ENCODE data around the gene CARM1. TPM values are rescaled to one million over a fixed set of nuclear protein-coding genes. Genes with fewer than 3 reads are reported as not detected.

The CARM1 gene
- total and polyA plus RNA-seq, 2 donors (not counting 3 experiments of a cell fraction or from before 2014, with no cell fraction given) = 65.6 to 70.8 TPM

- dilution Hi-C loops (cut with MboI; ENCODE audit: extremely low pct_ligation_motif_present, low sequenced_read_pairs) (no loop called here), intact Hi-C loops (cut with micrococcal nuclease) (no loop called here)
- H3K4me3 ChIP-seq (replicated peaks in 1 of 3; ENCODE audit: insufficient read depth in 1 of 3, low read depth in 1 of 3, low read length in 3 of 3) = no peak overlapping the region
- no peak overlapping the region for H3K4me2 ChIP-seq (ENCODE audit: insufficient read depth, low read length)
- no peak overlapping the region for H2AFZ ChIP-seq (ENCODE audit: low read depth, low read length)
- no TSS peak for BruUV-seq (replicated peaks)
- no peak for FAIRE-seq
- H3K79me2 ChIP-seq (ENCODE audit: control insufficient read depth, insufficient read depth, low read length) = no peaks in the 10 kb centered on the region
- no peaks in the 10 kb centered on the region for H4K20me1 ChIP-seq (replicated peaks; ENCODE audit: control insufficient read depth, extremely low read depth, insufficient read depth, low read length)
- ChIA-PET POLR2A (no interaction called here), CTCF (interaction anchor here (1.5 kb wide), 1 partner anchor 37 kb away, joined by 3 read pairs; no protein-coding TSS in a partner anchor)
- peaks cover 5 to 44% of the 10 kb centered on the region in 2 experiments for H3K36me3 ChIP-seq (ENCODE audit: control insufficient read depth in 2 of 2, extremely low read depth in 1 of 2, insufficient read depth in 2 of 2, low read length in 2 of 2)
- H3K9me1 ChIP-seq (replicated peaks; ENCODE audit: control insufficient read depth, extremely low read depth, insufficient read depth, low read length) = no peaks in the 10 kb centered on the region
- H3K9me3 ChIP-seq (replicated peaks; ENCODE audit: control insufficient read depth, insufficient read depth, low read length) = no peaks in the 10 kb centered on the region
- DNase-seq (ENCODE audit: low read depth, low spot score) = no peak
- no peaks in the 10 kb centered on the region for H3K27me3 ChIP-seq (ENCODE audit: control insufficient read depth in 2 of 2, insufficient read depth in 2 of 2, low read length in 2 of 2)
- H3K9ac ChIP-seq (replicated peaks; ENCODE audit: extremely low read depth, insufficient read depth, low read length) = no peak overlapping the region
- H3K4me1 ChIP-seq (ENCODE audit: control insufficient read depth, extremely low read depth, insufficient read depth, low read length) = no peaks in the 10 kb centered on the region
- TF ChIP-seq JUN (IDR thresholded peaks at IDR 0.05; ENCODE audit: borderline replicate concordance, insufficient read depth, insufficient read length, low read depth) (no peak), EZH2 (IDR thresholded peaks at IDR 0.05; ENCODE audit: borderline replicate concordance, low read depth, low read length, severe bottlenecking) (no peak), MAX (IDR thresholded peaks at IDR 0.05; ENCODE audit: insufficient read depth, insufficient read length) (no peak), CTCF (IDR thresholded peaks at IDR 0.05; ENCODE audit: extremely low read depth in 1 of 2, insufficient read depth in 1 of 2, low read depth in 1 of 2, low read length in 2 of 2) (no peak), POLR2AphosphoS5 (IDR thresholded peaks at IDR 0.05; ENCODE audit: insufficient read depth, low read depth, low read length) (no peak), MYC (IDR thresholded peaks at IDR 0.05; ENCODE audit: low read depth, low read length) (no peak)
- no peak overlapping the region for H3K27ac ChIP-seq (ENCODE audit: insufficient read depth, low read depth, low read length)
Observed at GRCh38 chr19:10823690-10824089, 47.7 kb upstream of the CARM1 start.
